OCI-LY3 (cell line): ENCODE results near the gene PYCR2.

Source experiments
- CTCF ChIP-seq: fragments of 200-600, 300-600 bp; sonication (generic); IDR thresholded peaks from 2 replicates; pipeline ENCODE4 v1.5.1; 2014; ENCODE audit warnings: antibody characterized with exemption, low read length, low read depth
- EZH2phosphoT487 ChIP-seq: fragments of 200-600 bp; shearing (Covaris generic); IDR thresholded peaks from 2 replicates; pipeline ENCODE4 v1.6.1; 2018; ENCODE audit warnings: antibody characterized with exemption, mixed run types, low read depth

DNA sequence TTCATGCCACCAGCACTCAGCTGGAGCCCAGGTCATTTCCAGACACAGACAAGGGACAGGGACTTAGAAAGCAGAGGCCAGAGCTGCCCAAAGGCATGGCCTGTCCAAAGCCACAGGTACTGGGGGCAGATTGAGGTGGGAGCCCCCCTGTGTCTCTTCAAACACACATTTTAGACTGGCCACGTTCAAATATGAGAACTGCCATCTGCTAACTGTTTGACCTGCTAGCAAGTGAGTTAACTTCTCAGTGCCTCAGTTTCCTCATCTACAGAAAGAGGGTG lies 17.8 kb upstream of the PYCR2 start:
- TF ChIP-seq CTCF (no peak), EZH2phosphoT487 (no peak)
